Motor neuron (in vitro differentiated cells): ENCODE results near the gene OCRL. TPM values are rescaled to one million over a fixed set of nuclear protein-coding genes. Genes with fewer than 3 reads are reported as not detected.
"Not testable (repeated sequence)": the region's sequence is repeated elsewhere in the genome, so short reads cannot be mapped to it uniquely, and the experiment has no call there.

ENCODE experiments used
- ATAC-seq, 8 experiments: fragments of 200-7000 bp; cut with Tn5 transposase; replicated peaks in 6 of 8; 2 replicates each; pipeline ENCODE4 v1.8.0; 2021; ENCODE audit warnings: mild to moderate bottlenecking in 8 of 8, moderate library complexity in 8 of 8
- H3K27ac ChIP-seq, 2 donors: fragments of 250-450 bp; sonication (Bioruptor Pico); 2 replicates each; pipeline ENCODE4 v1.9.0; 2021; ENCODE audit warnings: antibody characterized with exemption in 2 of 2, mild to moderate bottlenecking in 2 of 2, moderate library complexity in 1 of 2
- H3K4me1 ChIP-seq, 2 donors: fragments of 250-450 bp; sonication (Bioruptor Pico); replicated peaks in 1 of 2; 2 replicates each; pipeline ENCODE4 v1.6.1; 2021; ENCODE audit warnings: antibody characterized with exemption in 2 of 2, mild to moderate bottlenecking in 2 of 2, moderate library complexity in 1 of 2
- H3K4me3 ChIP-seq, 5 donors: fragments of 250-450 bp; sonication (Bioruptor Pico); 2 replicates each; pipeline ENCODE4 v1.9.0; 2021; ENCODE audit warnings: antibody characterized with exemption in 5 of 5, mild to moderate bottlenecking in 5 of 5, moderate library complexity in 4 of 5
- WGBS, 10 experiments: fragments of 450-650 bp; shearing (Covaris generic); methylation state at CpG; one replicate each; pipeline ENCODE4 v1.0.0; 2022; 5-methylcytosine and 5-hydroxymethylcytosine counted together
- in situ Hi-C, 9 experiments: fragments of 400-800 bp; cut with MboI; loops; one replicate each; pipeline ENCODE4 v1.15.0; 2021; ENCODE audit warnings: low sequenced_read_pairs in 9 of 9, low pct_unique_long_range_greater_than_20kb in 2 of 9; ENCODE audit not compliant: unreplicated experiment in 9 of 9
- total RNA-seq, 8 experiments: library from RNA; unstranded; fragments of 300-600 nt; gene quantifications; 2 replicates each; pipeline versions ENCODE4 v1.2.3 to v1.2.4, GENCODE V29; 2022

Gene OCRL
- total RNA-seq, 8 experiments from 2014 or later = 12.7 to 22.3 (median 18.5) TPM

- Histone ChIP-seq H3K4me1 (peaks cover 0 to 4% of the 10 kb centered on the region in 2 donors), H3K4me3 (no peak overlapping the region), H3K27ac (no peak overlapping the region)
- no peak for ATAC-seq
- in situ Hi-C loops = no loop called here
- 83 to 100% methylated on average over 1 of the region's 1 CpG; no CpG with 5 or more reads in 8 of the 10 experiments for WGBS, 10 experiments
Measured at GRCh38 chrX:129545408-129545807, 5.3 kb downstream of the OCRL start.

- in situ Hi-C loops = no loop called here
- ATAC-seq = peak in 1 of 8 experiments; percentile 29
- H3K4me3 ChIP-seq = no peak overlapping the region
- H3K27ac ChIP-seq = no peak overlapping the region
- H3K4me1 ChIP-seq = no peaks in the 10 kb centered on the region
- 13 to 100% (median 20%) methylated on average over 1 of the region's 1 CpG; no CpG with 5 or more reads in 5 of the 10 experiments for WGBS, 10 experiments
Measured at GRCh38 chrX:129549124-129549523, 9.1 kb downstream of the OCRL start.

- no peak for ATAC-seq
- H3K4me1 ChIP-seq = no peaks in the 10 kb centered on the region
- 62 to 100% (median 100%) methylated on average over 1 to 3 of the region's 3 CpGs; no CpG with 5 or more reads in 4 of the 10 experiments for WGBS, 10 experiments
- no peak overlapping the region for H3K4me3 ChIP-seq
- H3K27ac ChIP-seq = no peak overlapping the region
- in situ Hi-C loops = no loop called here
Measured at GRCh38 chrX:129553619-129554288, 13.7 kb downstream of the OCRL start.

GRCh38 chrX:129554816-129555215 lies 14.8 kb downstream of the OCRL start:
- H3K27ac ChIP-seq, ATAC-seq, H3K4me3 ChIP-seq, H3K4me1 ChIP-seq, in situ Hi-C loops: not testable (repeated sequence)
- 78 to 94% (median 86%) methylated on average over 4 to 5 of the region's 8 CpGs; no CpG with 5 or more reads in 7 of the 10 experiments for WGBS, 10 experiments

- Histone ChIP-seq H3K4me1 (no peaks in the 10 kb centered on the region), H3K4me3 (no peak overlapping the region), H3K27ac (no peak overlapping the region)
- in situ Hi-C loops = no loop called here
- WGBS, 10 experiments = 51 to 100% (median 76%) methylated on average over 1 to 5 of the region's 5 CpGs; no CpG with 5 or more reads in 6 of the 10 experiments
- no peak for ATAC-seq
Measured at GRCh38 chrX:129556806-129557315, 16.8 kb downstream of the OCRL start.

- H3K4me1 ChIP-seq = no peaks in the 10 kb centered on the region
- ATAC-seq = peak in 1 of 8 experiments; percentile 54
- in situ Hi-C loops = no loop called here
- no peak overlapping the region for H3K4me3 ChIP-seq
- H3K27ac ChIP-seq = no peak overlapping the region
- 20 to 100% (median 61%) methylated on average over 1 of the region's 1 CpG; no CpG with 5 or more reads in 6 of the 10 experiments for WGBS, 10 experiments
Measured at GRCh38 chrX:129557844-129558480, 17.9 kb downstream of the OCRL start.

GRCh38 chrX:129559783-129560182 lies 19.7 kb downstream of the OCRL start:
- Histone ChIP-seq H3K4me1 (no peaks in the 10 kb centered on the region), H3K27ac (no peak overlapping the region), H3K4me3 (no peak overlapping the region)
- in situ Hi-C loops = no loop called here
- ATAC-seq = peak in 1 of 8 experiments; percentile 38
- WGBS, 10 experiments = 81 to 100% (median 92%) methylated on average over 1 of the region's 1 CpG; no CpG with 5 or more reads in 6 of the 10 experiments

- Histone ChIP-seq H3K4me3 (no peak overlapping the region), H3K27ac (no peak overlapping the region), H3K4me1 (no peaks in the 10 kb centered on the region)
- in situ Hi-C loops = no loop called here
- no peak for ATAC-seq
- WGBS, 10 experiments = 32 to 93% (median 60%) methylated on average over 1 to 3 of the region's 3 CpGs; no CpG with 5 or more reads in 5 of the 10 experiments
Measured at GRCh38 chrX:129561453-129561852, 21.4 kb downstream of the OCRL start.

- H3K4me3 ChIP-seq, H3K27ac ChIP-seq, in situ Hi-C loops, ATAC-seq, H3K4me1 ChIP-seq: not testable (repeated sequence)
- WGBS, 10 experiments = no CpG with 5 or more reads among the region's 5 CpGs
Measured at GRCh38 chrX:129564345-129564744, 24.3 kb downstream of the OCRL start.

GRCh38 chrX:129565046-129565650 lies 25.1 kb downstream of the OCRL start:
- no peak for ATAC-seq
- 0 to 100% (median 60%) methylated on average over 1 to 2 of the region's 3 CpGs; no CpG with 5 or more reads in 2 of the 10 experiments for WGBS, 10 experiments
- H3K27ac ChIP-seq = no peak overlapping the region
- in situ Hi-C loops = no loop called here
- H3K4me3 ChIP-seq = no peak overlapping the region
- no peaks in the 10 kb centered on the region for H3K4me1 ChIP-seq

- no peaks in the 10 kb centered on the region for H3K4me1 ChIP-seq
- H3K4me3 ChIP-seq = no peak overlapping the region
- WGBS, 10 experiments = 0 to 33% (median 13%) methylated on average over 1 of the region's 1 CpG; no CpG with 5 or more reads in 6 of the 10 experiments
- in situ Hi-C loops = no loop called here
- no peak overlapping the region for H3K27ac ChIP-seq
- ATAC-seq = peak in 3 of 8 experiments; percentile 39 to 62 (median 57)
Measured at GRCh38 chrX:129566073-129566472, 26.0 kb downstream of the OCRL start.

- no peaks in the 10 kb centered on the region for H3K4me1 ChIP-seq
- in situ Hi-C loops = no loop called here
- ATAC-seq = no peak
- H3K27ac ChIP-seq = no peak overlapping the region
- no peak overlapping the region for H3K4me3 ChIP-seq
- WGBS, 10 experiments = 47 to 100% (median 77%) methylated on average over 1 to 3 of the region's 3 CpGs; no CpG with 5 or more reads in 6 of the 10 experiments
Measured at GRCh38 chrX:129568349-129568748, 28.3 kb downstream of the OCRL start.

- Histone ChIP-seq H3K27ac (no peak overlapping the region), H3K4me1 (no peaks in the 10 kb centered on the region), H3K4me3 (no peak overlapping the region)
- WGBS, 10 experiments = 0 to 100% (median 72%) methylated on average over 1 to 2 of the region's 2 CpGs; no CpG with 5 or more reads in 5 of the 10 experiments
- ATAC-seq = no peak
- in situ Hi-C loops = no loop called here
Measured at GRCh38 chrX:129572422-129572821, 32.4 kb downstream of the OCRL start.
